ENCODE results near the gene PLPP7. TPM values are rescaled to one million over a fixed set of nuclear protein-coding genes. Genes with fewer than 3 reads are reported as not detected.
"Not testable (repeated sequence)": the region's sequence is repeated elsewhere in the genome, so short reads cannot be mapped to it uniquely, and the experiment has no call there.

Gene PLPP7
- total RNA-seq, 2 experiments from 2014 or later = 0.11 TPM; not detected in 1

- Mint-ChIP-seq H3K27me3 (no peaks in the 10 kb centered on the region), H3K27ac (no peak overlapping the region), H3K36me3 (ENCODE audit: low read depth) (no peaks in the 10 kb centered on the region), H3K9me3 (no peaks in the 10 kb centered on the region), H3K4me3 (no peak overlapping the region), H3K4me1 (ENCODE audit: low read depth) (peaks cover 3% of the 10 kb centered on the region)
- no peak for ATAC-seq
- DNase-seq = no peak
- CTCF ChIA-PET = interaction anchor here (1.3 to 6.1 kb wide), 6 partner anchors 10 to 276 kb away, joined by 3 to 164 read pairs (median 22); no protein-coding TSS in a partner anchor
- TF ChIP-seq CTCF (IDR thresholded peaks at IDR 0.05) = no peak
- intact Hi-C loops (cut with micrococcal nuclease) = no loop called here
- POLR2A ChIA-PET = interaction anchor here (0.7 to 1.2 kb wide), 2 partner anchors 26 to 155 kb away, joined by 3 read pairs; no protein-coding TSS in a partner anchor
These were observed 44.5 kb downstream of the PLPP7 start for GRCh38 chr9:131333771-131334628.

- H3K36me3 Mint-ChIP-seq (ENCODE audit: low read depth) = no peaks in the 10 kb centered on the region
- intact Hi-C loops (cut with micrococcal nuclease) = loop anchor here (5.0 kb wide), 1 partner anchor 277 kb away; no protein-coding TSS in a partner anchor
- no peak for ATAC-seq
- no peak overlapping the region for H3K4me3 Mint-ChIP-seq
- H3K27ac Mint-ChIP-seq = no peak overlapping the region
- H3K27me3 Mint-ChIP-seq = no peaks in the 10 kb centered on the region
- CTCF ChIA-PET = interaction anchor here (1.0 to 6.1 kb wide), 12 partner anchors 9 to 277 kb away, joined by 3 to 164 read pairs (median 17); no protein-coding TSS in a partner anchor
- no peak for DNase-seq
- no peaks in the 10 kb centered on the region for H3K9me3 Mint-ChIP-seq
- no peak for TF ChIP-seq CTCF (IDR thresholded peaks at IDR 0.05)
- peaks cover 3% of the 10 kb centered on the region for H3K4me1 Mint-ChIP-seq (ENCODE audit: low read depth)
- POLR2A ChIA-PET = interaction anchor here (1.2 kb wide), 1 partner anchor 26 kb away, joined by 3 read pairs; no protein-coding TSS in a partner anchor
These were observed 45.3 kb downstream of the PLPP7 start for GRCh38 chr9:131334629-131335367.

GRCh38 chr9:131335368-131335755 is 45.8 kb downstream of the PLPP7 start:
- Mint-ChIP-seq H3K36me3 (ENCODE audit: low read depth) (no peaks in the 10 kb centered on the region), H3K4me1 (ENCODE audit: low read depth) (peaks cover 3% of the 10 kb centered on the region), H3K4me3 (no peak overlapping the region), H3K27ac (no peak overlapping the region), H3K27me3 (no peaks in the 10 kb centered on the region), H3K9me3 (no peaks in the 10 kb centered on the region)
- ATAC-seq = no peak
- CTCF ChIA-PET = interaction anchor here (1.0 to 6.1 kb wide), 15 partner anchors 10 to 293 kb away, joined by 3 to 164 read pairs (median 10); no protein-coding TSS in a partner anchor
- intact Hi-C loops (cut with micrococcal nuclease) = loop anchor here (5.0 kb wide), 1 partner anchor 278 kb away; no protein-coding TSS in a partner anchor
- POLR2A ChIA-PET = no interaction called here
- DNase-seq = no peak
- no peak for TF ChIP-seq CTCF (IDR thresholded peaks at IDR 0.05)

GRCh38 chr9:131337131-131337848 is 47.8 kb downstream of the PLPP7 start:
- H3K27me3 Mint-ChIP-seq = peaks cover 2% of the 10 kb centered on the region
- no peak for TF ChIP-seq CTCF (IDR thresholded peaks at IDR 0.05)
- no peaks in the 10 kb centered on the region for H3K9me3 Mint-ChIP-seq
- H3K4me3 Mint-ChIP-seq = no peak overlapping the region
- no peaks in the 10 kb centered on the region for H3K36me3 Mint-ChIP-seq (ENCODE audit: low read depth)
- H3K4me1 Mint-ChIP-seq (ENCODE audit: low read depth) = peaks cover 3% of the 10 kb centered on the region
- POLR2A ChIA-PET = interaction anchor here (0.6 to 1.0 kb wide), 2 partner anchors 12 to 13 kb away, joined by 3 read pairs; no protein-coding TSS in a partner anchor
- no peak for ATAC-seq
- no peak for DNase-seq
- CTCF ChIA-PET = interaction anchor here (0.8 to 6.1 kb wide), 49 partner anchors 12 to 279 kb away, joined by 3 to 164 read pairs (median 6); partner anchors contain the start of genes FAM78A and PLPP7
- intact Hi-C loops (cut with micrococcal nuclease) = loop anchor here (5.0 kb wide), 1 partner anchor 280 kb away; no protein-coding TSS in a partner anchor
- no peak overlapping the region for H3K27ac Mint-ChIP-seq

GRCh38 chr9:131339212-131339611 is 49.7 kb downstream of the PLPP7 start:
- H3K4me3 Mint-ChIP-seq; POLR2A ChIA-PET; H3K4me1 Mint-ChIP-seq (ENCODE audit: low read depth); H3K36me3 Mint-ChIP-seq (ENCODE audit: low read depth); H3K9me3 Mint-ChIP-seq; ATAC-seq; DNase-seq; H3K27me3 Mint-ChIP-seq; H3K27ac Mint-ChIP-seq: not testable (repeated sequence)
- CTCF ChIA-PET = interaction anchor here (6.1 kb wide), 1 partner anchor 161 kb away, joined by 164 read pairs; no protein-coding TSS in a partner anchor
- intact Hi-C loops (cut with micrococcal nuclease) = loop anchor here (5.0 kb wide), 1 partner anchor 282 kb away; no protein-coding TSS in a partner anchor

- CTCF ChIA-PET = interaction anchor here (1.4 to 1.9 kb wide), 2 partner anchors 9 to 11 kb away, joined by 4 to 6 read pairs; no protein-coding TSS in a partner anchor
- ATAC-seq; H3K27ac Mint-ChIP-seq; H3K4me3 Mint-ChIP-seq; H3K9me3 Mint-ChIP-seq; intact Hi-C loops (cut with micrococcal nuclease); H3K4me1 Mint-ChIP-seq (ENCODE audit: low read depth); DNase-seq; H3K27me3 Mint-ChIP-seq; H3K36me3 Mint-ChIP-seq (ENCODE audit: low read depth); POLR2A ChIA-PET: not testable (repeated sequence)
These were observed 55.5 kb downstream of the PLPP7 start for GRCh38 chr9:131344931-131345535.

Data from activated CD8-positive, alpha-beta T cell treated with anti-CD3 and anti-CD28 coated beads for 36 hours (primary cell).